Measurements from ENCODE around the gene GCNT3.

DNA sequence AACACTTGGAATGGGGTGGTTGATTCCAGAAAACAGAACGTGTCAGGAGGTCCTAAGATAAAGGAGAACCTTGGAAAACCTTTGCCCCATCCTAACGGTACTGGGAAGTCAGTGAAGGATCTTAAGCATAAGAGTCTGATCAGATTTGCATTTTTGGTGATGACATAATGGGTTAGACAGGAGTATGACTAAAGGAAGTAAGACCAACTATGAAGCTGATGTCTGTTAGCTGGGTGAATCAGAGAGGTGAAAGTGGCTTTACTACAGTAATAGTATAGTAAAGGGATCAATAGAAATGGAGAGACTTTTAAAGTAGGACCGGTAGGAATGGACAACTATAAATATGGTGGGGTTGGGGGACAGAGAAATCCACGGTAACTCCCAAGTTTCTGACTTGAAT is 33.2 kb downstream of the GCNT3 start:
- TF ChIP-seq, protein P1, sequence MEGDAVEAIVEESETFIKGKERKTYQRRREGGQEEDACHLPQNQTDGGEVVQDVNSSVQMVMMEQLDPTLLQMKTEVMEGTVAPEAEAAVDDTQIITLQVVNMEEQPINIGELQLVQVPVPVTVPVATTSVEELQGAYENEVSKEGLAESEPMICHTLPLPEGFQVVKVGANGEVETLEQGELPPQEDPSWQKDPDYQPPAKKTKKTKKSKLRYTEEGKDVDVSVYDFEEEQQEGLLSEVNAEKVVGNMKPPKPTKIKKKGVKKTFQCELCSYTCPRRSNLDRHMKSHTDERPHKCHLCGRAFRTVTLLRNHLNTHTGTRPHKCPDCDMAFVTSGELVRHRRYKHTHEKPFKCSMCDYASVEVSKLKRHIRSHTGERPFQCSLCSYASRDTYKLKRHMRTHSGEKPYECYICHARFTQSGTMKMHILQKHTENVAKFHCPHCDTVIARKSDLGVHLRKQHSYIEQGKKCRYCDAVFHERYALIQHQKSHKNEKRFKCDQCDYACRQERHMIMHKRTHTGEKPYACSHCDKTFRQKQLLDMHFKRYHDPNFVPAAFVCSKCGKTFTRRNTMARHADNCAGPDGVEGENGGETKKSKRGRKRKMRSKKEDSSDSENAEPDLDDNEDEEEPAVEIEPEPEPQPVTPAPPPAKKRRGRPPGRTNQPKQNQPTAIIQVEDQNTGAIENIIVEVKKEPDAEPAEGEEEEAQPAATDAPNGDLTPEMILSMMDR (IDR thresholded peaks at IDR 0.05): no peak
- TF ChIP-seq POLR2A (IDR thresholded peaks at IDR 0.05): no peak

Measured in lower leg skin (tissue), 3 donors.